GM18498 (cell line): ENCODE measurements around the gene LSM6.

Experiments used
- ATAC-seq: cut with Tn5 transposase; IDR thresholded peaks from one replicate; pipeline ENCODE4 v1.9.1; 2021; ENCODE audit warnings: mild to moderate bottlenecking, moderate library complexity; ENCODE audit not compliant: unreplicated experiment

The LSM6 gene

GRCh38 chr4:146175541-146176453 is at the start of gene LSM6:
Gene LSM6 (plus strand): TSS chr4:146175718. CDS start chr4:146182922, 7,204 bp downstream.
- ATAC-seq = peak; percentile 93

GRCh38 chr4:146132445-146132844 is 43.1 kb upstream of the LSM6 start:
- peak; percentile 99 for ATAC-seq

GRCh38 chr4:146134761-146135445 is 40.6 kb upstream of the LSM6 start:
- no peak for ATAC-seq

GRCh38 chr4:146135941-146136340 is 39.6 kb upstream of the LSM6 start:
- no peak for ATAC-seq

GRCh38 chr4:146142768-146143167 is 32.8 kb upstream of the LSM6 start:
- ATAC-seq = peak; percentile 76

- ATAC-seq = no peak
These were observed 31.6 kb upstream of the LSM6 start for GRCh38 chr4:146143888-146144287.

- no peak for ATAC-seq
These were observed 28.6 kb upstream of the LSM6 start for GRCh38 chr4:146146918-146147317.

- no peak for ATAC-seq
These were observed 27.5 kb upstream of the LSM6 start for GRCh38 chr4:146148021-146148420.

GRCh38 chr4:146154057-146154456 is 21.5 kb upstream of the LSM6 start:
- ATAC-seq = no peak

GRCh38 chr4:146155152-146155724 is 20.3 kb upstream of the LSM6 start:
- ATAC-seq = no peak

GRCh38 chr4:146158036-146158745 is 17.3 kb upstream of the LSM6 start:
- no peak for ATAC-seq

GRCh38 chr4:146159384-146160058 is 16.0 kb upstream of the LSM6 start:
- ATAC-seq = peak; percentile 82

- ATAC-seq = no peak
These were observed 14.3 kb upstream of the LSM6 start for GRCh38 chr4:146161243-146161642.

GRCh38 chr4:146165221-146165620 is 10.3 kb upstream of the LSM6 start:
- no peak for ATAC-seq

GRCh38 chr4:146165840-146166239 is 9.7 kb upstream of the LSM6 start:
- no peak for ATAC-seq

- ATAC-seq = no peak
These were observed 5.4 kb upstream of the LSM6 start for GRCh38 chr4:146170149-146170548.

GRCh38 chr4:146176891-146177290 is 1.4 kb downstream of the LSM6 start:
- no peak for ATAC-seq

GRCh38 chr4:146178126-146178525 is 2.6 kb downstream of the LSM6 start:
- ATAC-seq = no peak

GRCh38 chr4:146179784-146180370 is 4.4 kb downstream of the LSM6 start:
- no peak for ATAC-seq

GRCh38 chr4:146182443-146182842 is 6.9 kb downstream of the LSM6 start:
- no peak for ATAC-seq
